AG09309 (cell line): ENCODE data around the gene MED26.

Experiments used
- DNase-seq: peaks from one replicate; pipeline ENCODE4 v3.0.0-alpha.2; 2010; ENCODE audit warnings: low read depth
- H3K4me3 ChIP-seq: 2 replicates; pipeline ENCODE4 v1.5.1; 2011; ENCODE audit warnings: mild to moderate bottlenecking, low read depth, low read length, moderate library complexity; ENCODE audit not compliant: control insufficient read depth
- TF ChIP-seq, protein P1 (sequence below): IDR thresholded peaks from 2 replicates; pipeline ENCODE4 v1.5.1; 2011; ENCODE audit warnings: mild to moderate bottlenecking, low read depth, low read length, inconsistent platforms; ENCODE audit not compliant: insufficient read depth, control insufficient read depth; ENCODE audit errors: missing control alignments

MED26 gene

DNA sequence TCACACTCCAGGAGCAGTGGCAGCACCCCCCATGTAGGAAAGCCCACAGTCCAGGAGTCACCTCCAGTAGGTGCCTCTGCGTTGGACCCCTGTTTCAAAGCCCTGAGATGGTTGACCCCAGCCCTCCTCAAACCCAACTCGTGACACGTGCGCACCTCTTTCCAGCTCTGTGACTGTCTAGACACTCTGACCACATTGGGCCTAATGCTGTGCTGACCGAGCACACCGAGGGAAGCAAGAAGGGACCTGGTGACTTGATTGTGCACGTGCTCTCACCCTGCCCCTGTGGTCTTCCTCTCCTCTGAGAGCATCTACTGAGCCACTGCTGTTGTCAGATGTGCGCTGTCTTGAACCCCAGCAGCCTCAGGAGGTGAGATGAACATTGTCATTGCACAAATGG is 32.9 kb downstream of the MED26 start:
- TF ChIP-seq, protein P1, sequence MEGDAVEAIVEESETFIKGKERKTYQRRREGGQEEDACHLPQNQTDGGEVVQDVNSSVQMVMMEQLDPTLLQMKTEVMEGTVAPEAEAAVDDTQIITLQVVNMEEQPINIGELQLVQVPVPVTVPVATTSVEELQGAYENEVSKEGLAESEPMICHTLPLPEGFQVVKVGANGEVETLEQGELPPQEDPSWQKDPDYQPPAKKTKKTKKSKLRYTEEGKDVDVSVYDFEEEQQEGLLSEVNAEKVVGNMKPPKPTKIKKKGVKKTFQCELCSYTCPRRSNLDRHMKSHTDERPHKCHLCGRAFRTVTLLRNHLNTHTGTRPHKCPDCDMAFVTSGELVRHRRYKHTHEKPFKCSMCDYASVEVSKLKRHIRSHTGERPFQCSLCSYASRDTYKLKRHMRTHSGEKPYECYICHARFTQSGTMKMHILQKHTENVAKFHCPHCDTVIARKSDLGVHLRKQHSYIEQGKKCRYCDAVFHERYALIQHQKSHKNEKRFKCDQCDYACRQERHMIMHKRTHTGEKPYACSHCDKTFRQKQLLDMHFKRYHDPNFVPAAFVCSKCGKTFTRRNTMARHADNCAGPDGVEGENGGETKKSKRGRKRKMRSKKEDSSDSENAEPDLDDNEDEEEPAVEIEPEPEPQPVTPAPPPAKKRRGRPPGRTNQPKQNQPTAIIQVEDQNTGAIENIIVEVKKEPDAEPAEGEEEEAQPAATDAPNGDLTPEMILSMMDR: no peak
- no peak for DNase-seq
- H3K4me3 ChIP-seq: no peak overlapping the region

DNA sequence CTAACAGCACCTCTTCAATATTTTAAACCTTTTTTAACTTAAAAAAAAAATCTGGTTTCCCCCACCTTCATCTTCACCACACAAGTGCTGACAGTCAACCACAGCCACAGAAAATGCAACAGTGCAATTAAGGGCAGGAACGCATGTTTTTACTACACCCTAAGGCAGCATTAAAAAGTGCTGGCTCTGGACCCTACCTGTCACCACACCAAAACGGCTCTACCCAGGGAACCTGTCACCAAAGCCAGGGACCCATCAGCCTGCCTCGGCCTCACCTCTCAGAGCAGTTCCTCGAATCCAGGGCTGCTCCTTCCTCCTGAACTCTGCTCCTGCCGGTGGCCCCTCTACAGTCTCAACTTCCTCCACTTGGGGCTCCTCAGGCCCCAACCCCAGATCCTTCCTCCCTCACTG is 33.3 kb downstream of the MED26 start:
- TF ChIP-seq, protein P1: no peak
- DNase-seq: no peak
- no peak overlapping the region for H3K4me3 ChIP-seq

DNA sequence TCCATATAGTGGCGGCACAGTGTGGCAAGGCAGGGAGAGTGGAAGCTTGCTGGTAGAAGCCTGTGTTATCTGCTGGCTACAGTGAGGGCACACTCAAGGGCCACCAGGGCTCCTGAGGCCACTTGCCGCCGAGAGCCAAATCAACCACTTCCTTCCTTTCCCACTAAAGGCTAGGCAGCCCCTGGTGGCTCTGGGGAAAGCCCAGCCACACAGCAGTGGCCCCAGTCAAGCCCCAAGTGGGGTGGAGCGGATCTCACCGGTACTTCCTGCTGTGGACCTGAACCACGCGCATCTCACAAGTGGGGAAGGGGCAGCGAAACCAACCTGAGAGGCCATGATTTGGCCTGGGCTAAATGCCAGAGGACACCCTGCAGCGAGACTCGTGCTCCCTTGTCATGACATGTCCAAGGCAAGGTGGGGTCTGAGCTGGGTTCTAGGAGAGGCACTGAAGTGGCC is 33.8 kb downstream of the MED26 start:
- DNase-seq: no peak
- TF ChIP-seq, protein P1: no peak
- no peak overlapping the region for H3K4me3 ChIP-seq

DNA sequence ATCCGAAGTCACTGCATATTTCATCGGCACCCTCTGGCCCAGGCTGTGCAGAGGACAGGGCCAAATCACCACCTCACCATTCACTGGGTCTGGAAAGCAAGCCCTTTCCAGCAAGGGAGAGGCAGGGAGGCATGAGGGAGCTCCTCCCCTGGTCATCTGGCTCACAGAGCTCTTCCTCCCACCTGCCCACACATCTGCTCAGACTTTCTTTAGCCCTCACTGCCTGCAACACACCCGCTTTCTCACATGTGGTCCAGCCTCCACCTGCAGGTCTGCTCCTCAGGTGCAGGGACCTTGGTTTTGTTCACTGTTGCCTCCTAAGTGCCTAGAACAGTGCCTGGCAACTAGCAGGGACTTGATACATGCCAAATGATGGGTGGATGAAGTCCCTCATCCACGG is 34.8 kb downstream of the MED26 start:
- no peak for DNase-seq
- no peak overlapping the region for H3K4me3 ChIP-seq
- TF ChIP-seq, protein P1: no peak

DNA sequence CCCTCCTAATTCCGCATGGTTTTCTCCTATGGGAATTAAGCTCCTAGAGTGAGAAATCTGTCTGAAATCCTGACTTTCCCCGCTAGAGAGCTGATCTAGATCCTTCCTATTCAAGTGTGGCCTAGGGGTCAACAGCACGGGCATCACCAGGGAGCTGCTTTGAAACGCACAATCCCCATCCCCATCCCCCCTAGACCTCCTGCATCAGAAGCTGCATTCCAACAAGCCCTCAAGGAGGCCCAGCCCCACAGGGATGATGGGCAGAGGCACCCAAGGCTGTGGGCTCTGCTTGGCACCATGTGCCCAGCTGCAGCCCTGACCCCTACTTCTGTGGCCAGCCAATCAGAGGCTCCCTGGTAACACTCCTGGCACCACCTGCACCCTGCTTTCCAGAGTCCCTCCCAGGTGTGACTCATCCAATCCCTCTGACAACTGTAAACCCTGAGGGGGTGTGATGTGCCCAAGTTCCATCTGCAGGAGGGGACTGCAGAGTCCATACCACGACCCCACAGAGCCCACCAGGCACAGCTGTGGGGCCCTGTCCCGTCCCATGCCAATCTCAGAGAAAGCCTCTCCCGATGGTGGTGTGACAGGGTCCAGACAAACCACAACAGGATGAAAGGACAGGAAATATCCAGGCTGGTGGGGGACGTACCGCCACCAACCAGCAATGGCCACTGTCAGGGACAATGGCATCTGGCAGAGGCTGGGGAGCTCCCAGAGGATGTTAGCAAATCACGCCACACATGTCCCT is 36.0 kb downstream of the MED26 start:
- DNase-seq: no peak
- TF ChIP-seq, protein P1: no peak
- no peak overlapping the region for H3K4me3 ChIP-seq

DNA sequence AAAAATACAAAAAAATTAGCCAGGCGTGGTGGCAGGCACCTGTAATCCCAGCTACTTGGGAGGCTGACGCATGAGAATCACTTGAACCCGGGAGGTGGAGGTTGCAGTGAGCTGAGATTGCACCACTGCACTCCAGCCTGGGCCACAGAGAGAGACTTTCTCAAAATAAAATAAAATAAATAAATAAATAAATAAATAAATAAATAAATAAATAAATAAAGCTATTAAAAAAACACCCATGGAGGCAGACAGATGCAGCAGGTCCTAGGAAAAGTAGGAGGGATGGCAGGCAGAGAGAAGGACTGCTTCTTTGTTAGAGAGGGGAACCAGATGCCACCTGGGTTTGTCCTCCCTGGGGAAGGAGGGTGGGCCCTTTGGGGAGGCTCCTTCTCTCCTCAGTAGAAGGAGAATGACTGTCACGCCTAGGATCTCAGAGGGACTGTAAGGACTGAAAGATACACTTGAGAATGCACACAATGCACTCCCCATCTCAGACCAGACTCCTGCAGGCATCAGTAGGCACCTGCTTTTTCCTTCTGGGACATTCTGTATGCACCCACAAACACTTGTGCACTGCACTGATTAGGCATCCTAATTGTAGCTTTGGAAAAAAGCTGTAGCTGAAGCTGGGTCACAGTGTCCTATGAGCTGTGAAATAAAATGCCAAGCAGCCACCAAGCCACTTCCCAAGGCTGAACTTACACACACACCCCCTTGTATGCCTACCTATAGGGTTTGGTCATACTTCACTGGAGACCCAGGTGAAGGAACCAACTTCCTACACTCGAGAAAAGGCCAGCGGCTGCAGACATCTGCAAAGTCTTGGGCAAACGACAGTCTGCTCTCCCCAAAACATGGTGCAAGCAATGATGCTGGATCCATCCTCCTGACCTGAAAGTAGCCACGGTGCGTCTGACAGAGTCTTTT is 36.9 kb downstream of the MED26 start:
- no peak for DNase-seq
- no peak overlapping the region for H3K4me3 ChIP-seq

More for the DNA sequence above, 36.9 kb downstream of the MED26 start:
- TF ChIP-seq, protein P1: no peak
